ENCODE measurements around the gene TTPAL.
A peak's percentile ranks its signal among the peaks of the same experiment; 100 is the strongest.

TTPAL gene

GRCh38 chr20:44438782-44439181, 36.9 kb upstream of the TTPAL start:
- intact Hi-C loops (cut with DNase I): no loop called here
- no peak for DNase-seq

DNA sequence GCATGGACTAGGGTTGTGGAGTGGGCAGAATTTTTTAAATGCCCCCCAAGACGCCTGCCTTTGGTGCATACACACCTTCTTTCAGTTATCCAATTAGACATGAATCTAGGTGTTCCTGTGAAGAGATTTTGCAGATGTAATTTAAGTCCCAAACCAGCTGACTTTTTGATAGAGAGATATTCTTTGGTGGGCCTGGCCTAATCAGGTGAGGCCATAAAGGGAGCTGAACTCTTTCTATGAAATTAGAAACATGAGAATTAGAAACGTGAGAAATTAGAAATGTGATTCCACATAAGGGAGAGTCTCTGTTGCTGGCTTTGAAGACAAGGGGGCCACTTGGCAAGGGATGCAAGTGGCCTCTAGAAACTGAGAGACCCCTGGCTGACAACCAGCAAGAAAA, 36.4 kb upstream of the TTPAL start:
- intact Hi-C loops (cut with DNase I): no loop called here

GRCh38 chr20:44442298-44443070, 33.2 kb upstream of the TTPAL start:
- intact Hi-C loops (cut with DNase I): no loop called here

More for the DNA sequence above, 36.4 kb upstream of the TTPAL start:
- DNase-seq: no peak

GRCh38 chr20:44445742-44446710, 29.6 kb upstream of the TTPAL start:
- no peak for DNase-seq
- intact Hi-C loops (cut with DNase I): no loop called here

More at GRCh38 chr20:44442298-44443070, 33.2 kb upstream of the TTPAL start:
- no peak for DNase-seq

DNA sequence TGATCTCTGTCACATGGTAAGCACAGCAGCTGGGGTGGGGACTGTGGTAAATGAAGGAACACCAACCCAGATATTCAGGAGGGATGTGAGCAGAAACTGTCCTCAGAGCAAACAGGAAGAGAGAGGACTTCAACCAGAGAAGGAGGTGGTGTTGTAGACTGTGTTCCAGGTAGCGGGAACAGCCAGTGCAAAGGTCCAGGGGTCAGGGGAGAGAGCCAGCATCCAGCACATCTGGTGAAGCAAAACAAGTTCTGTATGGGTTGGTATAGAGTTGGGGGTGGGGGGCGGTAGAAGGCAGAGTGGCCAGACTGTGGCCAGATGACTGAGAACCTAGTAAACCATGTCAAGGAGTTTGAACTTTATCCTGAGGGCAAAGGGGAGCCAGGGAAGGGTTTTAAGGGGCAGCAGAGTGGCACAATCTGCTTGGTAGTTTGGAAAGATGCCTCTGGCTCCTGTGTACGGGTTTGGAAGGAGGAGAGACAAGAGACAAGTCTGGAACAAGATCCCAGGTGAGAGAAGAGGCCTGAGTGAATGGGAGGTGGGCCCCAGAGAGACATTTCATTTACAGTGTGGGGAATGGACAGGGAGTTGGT, 27.8 kb upstream of the TTPAL start:
- intact Hi-C loops (cut with DNase I): no loop called here
- no peak for DNase-seq

DNA sequence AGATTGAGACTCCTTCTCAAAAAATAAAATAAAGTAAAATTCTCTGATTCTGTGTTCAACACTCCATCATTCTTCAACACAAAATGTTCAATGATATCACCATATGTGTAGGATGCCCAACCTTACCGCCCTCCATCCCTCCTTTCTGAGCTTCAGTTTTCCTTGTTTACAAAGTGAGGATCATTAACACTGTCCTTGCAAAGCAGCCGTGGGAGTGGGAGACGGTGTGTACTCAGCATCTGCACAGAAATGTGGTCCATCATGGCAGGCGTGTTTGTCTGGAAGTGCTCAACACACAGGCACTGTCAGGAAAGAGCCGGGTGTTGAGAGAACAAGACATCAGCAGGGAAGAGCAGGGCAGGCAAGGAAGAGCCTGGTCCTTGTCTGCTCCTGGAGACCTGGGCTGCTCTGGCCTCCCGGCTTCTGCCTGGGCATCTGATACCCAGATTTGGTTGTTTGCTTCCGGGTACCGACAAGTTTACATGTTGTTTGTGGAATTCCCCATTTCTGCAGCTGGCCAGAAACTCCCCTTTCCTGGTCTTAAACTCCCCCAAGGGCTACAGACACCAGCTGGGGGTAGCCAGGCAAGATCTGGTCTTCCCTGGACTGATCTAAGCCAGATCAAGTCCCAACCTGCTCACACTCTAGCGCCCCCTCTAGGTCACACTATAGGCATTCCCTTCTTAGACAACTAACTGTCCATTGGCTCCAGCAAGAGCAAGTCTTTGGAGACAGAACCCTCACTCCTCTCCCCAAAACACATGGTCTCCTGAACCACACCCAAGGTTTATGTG, 26.7 kb upstream of the TTPAL start:
- no peak for DNase-seq
- intact Hi-C loops (cut with DNase I): no loop called here

GRCh38 chr20:44449864-44450263, 25.8 kb upstream of the TTPAL start:
- DNase-seq: no peak
- intact Hi-C loops (cut with DNase I): no loop called here

GRCh38 chr20:44450281-44450889, 25.3 kb upstream of the TTPAL start:
- intact Hi-C loops (cut with DNase I): no loop called here
- no peak for DNase-seq

DNA sequence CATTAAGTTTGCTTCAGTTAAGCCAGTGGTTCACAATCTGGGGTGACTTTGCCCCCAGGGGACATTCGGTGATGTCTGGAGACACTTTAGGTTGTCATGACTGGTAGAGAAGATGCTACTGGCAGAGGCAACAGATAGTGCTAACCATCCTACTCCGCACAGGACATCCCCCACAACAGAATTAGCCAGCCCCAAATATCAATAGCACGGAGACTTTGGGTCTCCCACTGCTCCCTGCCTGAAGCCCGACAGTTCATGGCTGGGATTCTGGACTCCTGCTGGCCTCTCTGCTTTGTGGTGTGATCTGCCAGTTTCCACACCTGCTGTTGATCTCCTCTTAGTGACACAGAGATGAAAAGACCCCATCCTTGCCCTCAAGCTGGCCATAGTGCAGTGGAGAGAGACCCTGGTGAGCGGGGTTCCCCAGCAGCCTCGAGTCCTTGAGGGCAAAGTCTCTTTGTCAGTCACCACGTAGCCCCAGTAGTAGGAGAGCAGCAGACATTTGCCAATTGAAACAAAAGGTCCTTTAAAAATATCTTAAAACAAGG, 24.7 kb upstream of the TTPAL start:
- DNase-seq: no peak
- intact Hi-C loops (cut with DNase I): no loop called here

DNA sequence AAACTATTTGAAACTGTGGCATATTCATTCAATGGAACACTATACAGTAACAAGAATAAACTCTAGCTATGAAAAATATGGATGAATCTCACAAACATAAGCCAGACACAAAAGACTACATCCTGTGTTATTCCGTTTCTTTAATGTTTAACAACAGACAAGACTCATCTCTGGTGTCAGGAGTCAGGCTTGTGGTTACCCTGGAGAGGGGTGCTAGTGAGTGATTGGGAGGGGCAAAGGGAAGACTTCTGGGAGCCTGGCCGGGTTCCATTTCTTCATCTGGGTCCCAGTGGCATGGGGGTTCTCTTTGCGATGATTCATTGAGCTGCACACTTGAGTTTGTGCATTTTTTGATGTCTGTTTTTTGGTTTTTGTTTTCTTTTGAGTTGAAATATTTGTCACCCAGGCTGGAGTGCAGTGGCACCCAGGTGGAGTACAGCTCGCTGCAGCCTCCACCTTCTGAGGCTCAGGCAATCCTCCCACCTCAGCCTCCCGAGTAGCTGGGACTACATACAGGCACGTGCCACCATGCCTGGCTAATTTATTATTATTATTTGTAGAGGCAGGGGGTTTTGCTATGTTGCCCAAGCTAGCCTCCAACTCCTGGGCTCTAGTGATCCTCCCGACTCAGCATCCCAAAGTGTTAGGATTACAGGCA, 21.2 kb upstream of the TTPAL start:
- intact Hi-C loops (cut with DNase I): no loop called here
- no peak for DNase-seq

DNA sequence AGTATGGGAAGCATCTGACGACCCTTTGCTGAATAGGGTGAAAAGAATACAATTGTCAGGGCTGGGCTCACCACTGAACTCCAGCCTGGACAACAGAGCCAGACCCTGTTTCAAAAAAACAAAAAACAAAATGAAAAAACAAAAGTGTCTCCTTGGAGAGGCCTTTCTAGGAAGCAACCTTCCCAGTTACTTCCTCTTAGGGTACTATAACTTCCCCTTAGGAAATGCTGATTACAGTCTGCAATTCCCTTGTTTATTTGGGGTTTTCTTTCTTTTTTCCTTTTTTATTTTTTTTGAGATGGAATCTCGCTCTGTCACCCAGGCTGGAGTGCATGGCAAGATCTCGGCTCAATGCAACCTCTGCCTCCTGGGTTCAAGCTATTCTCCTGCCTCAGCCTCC, 20.5 kb upstream of the TTPAL start:
- intact Hi-C loops (cut with DNase I): no loop called here
- DNase-seq: no peak

DNA sequence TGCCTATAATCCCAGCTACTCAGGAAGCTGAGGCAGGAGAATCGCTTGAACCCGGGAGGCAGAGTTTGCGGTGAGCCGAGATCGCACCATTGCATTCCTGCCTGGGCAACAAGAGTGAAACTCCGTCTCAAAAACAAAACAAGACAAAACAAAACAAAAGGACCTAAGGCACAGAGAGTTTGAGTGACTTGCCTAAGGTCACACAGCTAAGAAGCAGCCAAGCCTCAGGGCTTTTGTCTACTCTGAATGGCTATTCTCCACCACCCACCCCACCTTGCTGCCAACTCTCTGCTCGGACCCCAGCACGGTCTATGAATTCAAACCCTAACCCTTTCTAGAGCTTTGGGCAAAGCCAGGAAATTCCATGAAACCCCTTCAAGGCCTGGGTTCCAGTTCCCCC, 19.1 kb upstream of the TTPAL start:
- intact Hi-C loops (cut with DNase I): no loop called here

GRCh38 chr20:44457016-44457415, 18.7 kb upstream of the TTPAL start:
- intact Hi-C loops (cut with DNase I): no loop called here

More for the DNA sequence above, 19.1 kb upstream of the TTPAL start:
- DNase-seq: no peak

GRCh38 chr20:44459271-44459670, 16.4 kb upstream of the TTPAL start:
- intact Hi-C loops (cut with DNase I): no loop called here
- no peak for DNase-seq

More at GRCh38 chr20:44457016-44457415, 18.7 kb upstream of the TTPAL start:
- no peak for DNase-seq

- intact Hi-C loops (cut with DNase I): no loop called here
- DNase-seq: peak in 1 of 10 donors; percentile 7
Measured at GRCh38 chr20:44460795-44461141, 14.9 kb upstream of the TTPAL start.

- intact Hi-C loops (cut with DNase I): no loop called here
- DNase-seq: peak in 1 of 10 donors; percentile 3
Measured at GRCh38 chr20:44461142-44461802, 14.4 kb upstream of the TTPAL start.

- peak in 1 of 10 donors; percentile 65 for DNase-seq
- intact Hi-C loops (cut with DNase I): no loop called here
Measured at GRCh38 chr20:44461803-44462174, 13.9 kb upstream of the TTPAL start.

DNA sequence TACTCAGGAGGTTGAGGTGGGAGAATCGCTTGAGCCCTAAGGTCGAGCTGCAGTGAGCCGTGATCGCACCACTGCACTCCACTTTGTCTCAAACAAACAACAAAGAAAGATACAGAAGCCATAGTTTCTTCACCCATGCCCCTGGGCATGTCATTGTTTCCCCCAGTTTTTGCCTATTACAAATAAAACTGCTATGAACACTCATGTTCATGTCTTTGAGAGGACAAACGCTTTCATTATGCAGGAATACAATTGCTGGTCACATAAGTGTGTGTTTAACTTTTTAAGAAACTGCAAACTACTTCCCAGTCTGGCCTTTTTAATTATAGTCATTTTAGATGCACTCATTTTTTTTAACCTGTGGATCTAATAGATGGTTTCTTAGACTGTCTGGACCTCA, 12.2 kb upstream of the TTPAL start:
- intact Hi-C loops (cut with DNase I): no loop called here
- DNase-seq: no peak

- intact Hi-C loops (cut with DNase I): no loop called here
- DNase-seq: no peak
Measured at GRCh38 chr20:44464514-44464913, 11.2 kb upstream of the TTPAL start.
